ENCODE measurements around the gene WDR82.
A peak's percentile ranks its signal among the peaks of the same experiment; 100 is the strongest.

WDR82 gene

DNA sequence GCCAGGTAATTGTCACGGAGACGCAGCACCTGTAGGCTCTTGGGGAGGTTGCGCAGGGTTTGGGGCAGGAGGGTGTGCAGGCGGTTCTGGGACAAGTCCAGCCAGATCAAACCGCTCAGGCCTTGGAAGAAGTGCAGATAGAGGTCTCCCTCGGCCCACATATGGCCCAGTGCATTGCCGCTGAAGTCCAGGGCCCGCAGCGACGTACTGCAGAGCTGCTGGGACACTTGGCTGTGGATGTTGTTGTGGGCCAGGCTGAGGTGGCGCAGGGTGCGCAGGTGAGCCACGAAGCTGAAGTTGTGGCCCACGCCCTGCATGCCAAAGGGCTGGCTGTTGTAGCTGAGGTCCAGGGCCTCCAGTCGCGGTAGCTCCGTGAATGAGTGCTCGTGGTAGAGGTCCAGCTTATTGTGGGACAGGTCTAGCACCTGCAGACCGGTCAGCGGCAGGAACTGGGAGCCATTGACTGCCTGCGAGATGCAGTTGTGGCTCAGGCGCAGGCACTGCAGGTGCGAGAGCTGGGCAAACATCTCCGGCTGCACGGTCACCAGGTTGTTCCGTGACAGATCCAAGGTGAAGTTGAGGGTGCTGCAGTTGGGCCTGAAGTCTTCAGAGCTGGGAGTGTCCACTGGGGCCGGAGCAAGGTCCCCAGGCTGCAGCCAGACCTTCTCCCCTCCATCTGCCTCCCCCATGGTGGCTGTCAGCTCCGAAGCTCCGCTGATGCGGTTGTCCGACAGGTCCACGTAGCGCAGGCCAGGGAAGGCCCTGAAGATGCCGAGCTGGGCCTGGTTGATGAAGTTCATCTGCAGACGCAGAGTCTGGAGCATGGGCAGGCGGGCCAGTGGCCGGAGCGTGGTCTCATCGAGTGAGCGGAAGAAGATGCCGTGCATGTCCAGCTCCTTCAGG, 55.9 kb downstream of the WDR82 start:
- no peak for DNase-seq

DNA sequence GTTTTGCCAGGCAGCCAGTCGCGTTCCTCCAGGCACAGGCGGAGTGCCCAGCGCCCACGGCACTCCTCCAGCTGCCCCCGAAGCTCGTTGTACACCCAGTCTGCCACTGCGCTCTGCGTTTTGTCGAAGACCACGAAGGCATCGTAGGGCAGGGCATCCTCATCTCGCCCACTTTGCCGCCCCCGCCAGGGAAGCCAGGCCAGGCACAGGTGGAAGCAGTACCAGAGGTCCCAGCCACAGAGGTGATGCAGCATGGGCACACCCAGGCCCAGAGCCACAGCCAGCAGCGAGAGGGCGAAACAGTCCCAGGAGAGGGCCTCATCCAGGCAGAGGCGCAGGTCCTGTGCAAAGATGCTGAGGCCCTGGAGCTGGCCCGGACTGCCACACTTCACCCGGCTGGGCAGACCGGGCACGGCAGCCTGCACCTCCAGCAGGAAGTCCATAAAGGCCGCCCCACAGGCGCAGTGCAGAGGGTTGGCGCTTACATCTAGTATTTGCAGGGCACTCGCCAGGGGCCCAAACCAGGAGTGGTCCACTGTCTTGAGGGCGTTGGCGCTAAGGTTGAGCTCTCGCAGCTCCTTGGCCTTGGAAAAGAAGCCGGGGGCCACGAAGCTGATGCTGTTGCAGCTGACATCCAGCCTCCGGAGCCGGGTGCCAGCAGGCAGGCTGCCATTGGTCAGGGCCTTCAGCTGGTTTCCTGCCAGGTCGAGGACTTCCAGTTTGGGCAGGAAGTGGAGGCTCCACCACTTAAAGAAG, 56.7 kb downstream of the WDR82 start:
- no peak for DNase-seq

DNA sequence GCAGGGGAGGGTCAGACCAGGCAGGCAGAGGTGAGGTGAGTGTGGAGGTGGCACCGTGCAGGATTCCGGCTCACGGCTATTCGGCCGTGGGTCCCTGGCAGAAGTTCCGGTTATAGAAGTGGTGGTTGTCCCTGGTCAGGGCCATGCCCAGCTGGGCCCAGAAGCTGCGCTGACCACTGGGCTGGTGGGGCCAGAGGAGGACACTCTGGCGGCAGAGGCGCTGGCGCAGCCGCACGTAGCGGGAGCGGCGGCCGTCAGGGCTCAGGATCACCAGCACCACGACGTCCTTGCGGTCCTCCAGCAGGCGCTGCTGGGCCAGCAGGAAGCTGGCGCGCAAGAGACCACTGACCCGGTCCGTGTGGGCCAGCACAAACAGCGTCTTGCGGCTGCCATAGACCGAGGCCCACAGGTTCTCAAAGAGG, 57.3 kb downstream of the WDR82 start:
- no peak for DNase-seq

DNA sequence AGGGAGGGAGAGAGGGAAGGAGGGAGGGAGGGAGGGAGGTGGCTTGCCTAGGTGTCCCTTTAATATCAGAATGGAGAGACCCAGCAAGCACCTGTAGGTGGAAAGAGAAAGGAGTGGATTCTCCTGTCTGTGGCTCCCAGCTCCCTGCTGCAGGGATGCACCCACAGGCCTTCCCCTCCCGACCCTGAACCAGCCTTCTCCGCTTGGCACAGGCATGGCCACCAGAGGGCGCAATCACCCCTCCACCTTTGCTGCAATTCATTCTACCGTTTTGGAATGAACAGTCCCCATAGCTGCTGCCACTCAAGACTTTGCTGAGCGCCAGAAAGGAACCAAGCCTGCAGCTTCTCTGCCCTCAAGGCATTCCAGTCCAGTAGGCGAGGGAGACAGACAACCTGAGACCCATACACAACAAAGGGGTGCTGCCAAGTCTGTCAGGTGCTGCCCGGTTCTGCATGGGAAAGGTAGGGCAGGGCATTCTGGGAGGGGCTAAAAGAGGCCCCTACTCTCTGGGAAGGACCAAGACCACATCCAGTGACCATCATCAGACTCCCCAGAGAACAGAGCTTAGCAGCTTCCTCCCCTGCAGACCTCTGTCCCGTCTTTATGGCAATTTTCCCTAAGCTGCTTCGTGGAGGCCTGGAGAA, 57.9 kb downstream of the WDR82 start:
- peak; percentile 64 for DNase-seq

DNA sequence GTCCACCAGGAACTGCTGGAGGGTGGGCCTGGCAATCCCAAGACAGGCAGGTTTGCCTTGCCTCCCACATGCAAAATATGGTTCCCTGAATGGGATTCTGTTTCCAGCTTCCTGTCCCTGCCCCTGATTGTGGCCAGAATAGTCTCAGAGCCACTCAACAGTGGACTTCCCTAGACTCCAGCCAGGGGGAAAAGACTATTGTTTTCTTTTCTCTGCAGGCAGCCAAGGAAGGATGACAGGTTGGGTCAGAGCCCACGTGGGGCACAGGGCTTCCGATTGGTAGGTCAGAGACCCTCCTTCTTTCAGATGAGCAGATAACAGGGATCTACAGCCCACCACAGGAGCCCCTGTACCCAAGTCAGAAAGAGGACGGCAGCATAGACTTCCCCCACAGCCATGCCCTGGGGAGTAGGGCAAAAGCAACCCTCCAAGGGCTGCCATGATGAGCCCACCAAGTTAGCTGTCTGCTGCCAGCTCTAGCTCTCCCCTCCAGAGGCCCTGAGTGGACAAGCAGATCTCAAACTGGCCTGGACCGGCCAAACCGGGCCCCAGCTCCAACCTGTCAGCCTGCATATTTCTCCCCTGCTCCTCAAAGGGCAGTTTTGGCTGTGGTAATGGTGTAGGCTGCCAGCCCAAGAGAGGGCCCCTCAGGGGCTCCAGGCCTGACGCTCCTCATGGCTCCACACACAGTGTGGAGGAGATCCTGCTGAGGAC, 59.4 kb downstream of the WDR82 start:
- DNase-seq, result no peak

DNA sequence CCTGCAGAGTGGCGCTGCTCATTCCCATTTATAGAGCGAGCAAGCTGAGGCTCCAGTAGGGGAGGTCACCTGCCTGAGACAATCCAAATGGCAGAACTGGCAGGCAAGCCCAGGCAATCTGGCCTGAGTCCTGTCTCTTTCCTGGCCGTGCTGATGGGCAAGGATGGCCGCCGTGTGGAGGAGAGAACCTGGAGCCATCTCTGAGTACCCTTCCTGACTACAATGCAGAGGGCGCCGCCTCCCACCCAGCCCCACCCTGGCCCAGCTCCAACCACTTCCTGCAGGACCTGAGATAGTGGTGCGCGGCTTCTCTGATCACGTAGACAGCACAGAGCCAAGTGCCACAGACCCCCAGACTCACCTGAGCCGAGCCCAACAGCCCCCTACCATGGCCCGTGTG, 60.0 kb downstream of the WDR82 start:
- no peak for DNase-seq

DNA sequence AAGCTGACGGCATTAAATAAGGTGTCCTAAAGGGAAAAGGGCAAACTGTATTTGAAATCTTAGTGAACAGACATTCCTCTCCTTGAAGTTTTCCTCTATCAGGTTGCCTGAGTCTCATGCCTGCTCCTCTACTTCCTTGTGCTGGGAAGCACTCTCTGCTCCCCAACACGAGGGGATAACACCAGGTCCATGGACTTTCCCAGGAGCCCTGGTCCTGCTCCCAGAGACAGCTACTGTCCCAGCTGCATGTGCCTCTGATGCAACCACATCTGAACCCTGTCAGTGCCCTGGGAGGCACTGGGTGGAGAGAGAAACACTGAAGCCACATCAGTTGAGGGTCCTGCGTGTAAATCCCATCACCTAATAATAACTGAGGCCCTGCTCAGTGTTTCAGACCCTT, 60.4 kb downstream of the WDR82 start:
- DNase-seq, result no peak

DNA sequence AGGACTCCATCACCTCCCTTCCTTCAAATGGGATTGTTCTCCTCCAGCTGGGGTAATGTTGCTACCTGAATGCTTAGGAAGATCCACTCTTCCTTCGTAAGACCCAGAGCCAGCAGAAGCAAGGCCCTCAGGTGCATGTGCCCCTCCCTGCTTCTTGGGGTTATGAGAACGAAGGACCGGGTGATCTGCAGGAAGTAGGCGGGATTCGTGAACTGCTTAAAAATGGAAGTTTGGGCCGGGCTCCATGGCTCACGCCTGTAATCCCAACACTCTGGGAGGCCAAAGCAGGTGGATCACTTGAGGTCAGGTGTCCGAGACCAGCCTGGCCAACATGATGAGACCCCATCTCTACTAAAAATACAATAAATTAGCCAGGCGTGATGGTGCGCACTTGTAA, 61.0 kb downstream of the WDR82 start:
- no peak for DNase-seq

DNA sequence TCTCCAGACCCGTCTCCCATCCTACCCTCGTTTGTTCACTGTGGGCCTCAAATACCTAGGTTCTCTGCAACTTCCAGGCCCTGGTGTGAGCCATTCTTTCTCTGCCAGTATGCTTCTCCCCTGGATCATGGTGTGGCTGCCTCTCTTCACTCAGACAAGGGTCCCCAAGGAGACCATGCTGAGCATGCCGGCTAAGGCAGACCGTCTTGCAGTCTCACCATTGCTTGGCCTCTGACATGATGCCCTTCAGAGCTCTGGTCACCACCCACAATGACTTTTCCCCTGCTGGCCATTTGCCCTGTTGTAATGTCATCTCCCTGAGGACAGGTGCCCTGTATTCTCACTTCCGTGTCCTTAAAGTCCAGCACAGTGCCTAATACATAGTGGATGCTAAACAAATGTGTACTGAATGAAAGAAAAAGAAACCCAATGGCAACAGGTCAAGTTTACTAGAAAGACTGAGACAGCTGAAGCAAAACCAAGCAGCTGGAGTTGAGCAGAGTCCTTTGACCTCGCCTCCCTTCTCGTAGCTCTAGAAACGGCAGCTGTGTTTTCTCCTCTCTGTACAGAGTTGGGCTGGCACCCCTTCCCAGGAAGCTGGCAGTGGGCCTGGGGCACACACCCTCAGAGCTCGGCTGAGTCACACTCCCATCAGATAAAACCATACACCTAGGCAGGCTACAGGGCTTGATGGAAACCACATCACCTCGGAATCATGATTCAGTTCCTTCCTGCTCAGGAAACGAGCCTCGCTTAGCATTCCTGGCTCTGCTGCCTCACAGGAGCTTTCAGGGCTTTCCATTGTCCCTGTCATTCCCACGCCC, 61.7 kb downstream of the WDR82 start:
- peak; percentile 39 for DNase-seq

DNA sequence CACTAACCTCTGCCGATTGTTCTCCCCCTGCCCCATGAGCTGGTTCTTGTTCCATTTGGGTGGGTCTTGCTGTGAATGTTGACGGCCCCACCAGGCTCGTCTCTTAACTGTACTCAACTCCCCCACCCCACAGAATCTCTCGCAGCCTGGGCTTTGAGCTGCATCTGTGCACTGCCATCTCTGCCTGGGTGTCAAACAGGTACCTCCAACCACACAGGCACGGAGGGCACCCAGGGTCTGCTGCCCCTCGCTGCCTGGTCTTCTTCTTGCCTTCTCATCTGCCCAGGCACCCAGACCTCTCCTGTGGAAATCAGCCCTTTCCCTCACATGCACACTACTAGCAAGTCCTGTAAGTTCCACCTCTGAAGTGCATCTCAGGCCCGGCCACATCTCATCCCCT, 63.1 kb downstream of the WDR82 start:
- DNase-seq, result no peak

DNA sequence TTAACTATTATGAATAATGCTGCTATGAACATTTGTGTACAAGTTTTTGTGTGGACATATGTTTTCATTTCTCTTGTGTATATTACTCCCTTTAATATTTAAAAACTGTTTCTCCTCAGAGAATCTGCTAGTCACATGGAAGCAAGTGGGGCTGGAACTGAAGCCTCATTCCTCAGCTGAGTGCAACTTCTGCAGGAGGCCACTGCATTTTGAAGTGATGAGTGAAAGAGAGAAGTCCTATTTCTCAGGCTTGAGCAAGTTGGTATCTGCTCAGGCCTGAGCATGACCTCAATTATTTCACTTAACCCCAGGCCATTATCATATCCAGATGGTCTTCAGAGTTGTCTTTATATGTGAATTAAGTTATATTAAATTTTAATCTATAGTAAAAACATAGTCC, 64.5 kb downstream of the WDR82 start:
- DNase-seq, result no peak

DNA sequence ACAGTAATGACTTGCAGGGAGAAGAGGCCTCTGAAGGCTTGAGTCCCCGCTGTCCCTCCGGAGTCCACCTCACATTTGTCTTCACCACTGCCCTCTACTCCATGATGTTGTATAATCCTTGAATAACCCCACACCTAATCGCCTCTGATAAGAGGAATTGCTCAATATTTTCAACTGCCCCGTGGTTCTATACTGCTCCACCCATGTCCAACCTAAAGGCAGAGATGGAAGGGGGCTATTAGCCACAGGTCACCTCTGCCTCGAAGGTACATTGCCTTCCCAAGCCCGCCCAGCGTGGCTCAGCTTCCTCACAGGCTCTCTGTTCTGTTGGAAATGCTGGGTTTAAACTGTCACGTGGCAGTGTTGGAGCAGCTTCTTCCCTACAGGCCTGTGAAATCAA, 65.4 kb downstream of the WDR82 start:
- no peak for DNase-seq

DNA sequence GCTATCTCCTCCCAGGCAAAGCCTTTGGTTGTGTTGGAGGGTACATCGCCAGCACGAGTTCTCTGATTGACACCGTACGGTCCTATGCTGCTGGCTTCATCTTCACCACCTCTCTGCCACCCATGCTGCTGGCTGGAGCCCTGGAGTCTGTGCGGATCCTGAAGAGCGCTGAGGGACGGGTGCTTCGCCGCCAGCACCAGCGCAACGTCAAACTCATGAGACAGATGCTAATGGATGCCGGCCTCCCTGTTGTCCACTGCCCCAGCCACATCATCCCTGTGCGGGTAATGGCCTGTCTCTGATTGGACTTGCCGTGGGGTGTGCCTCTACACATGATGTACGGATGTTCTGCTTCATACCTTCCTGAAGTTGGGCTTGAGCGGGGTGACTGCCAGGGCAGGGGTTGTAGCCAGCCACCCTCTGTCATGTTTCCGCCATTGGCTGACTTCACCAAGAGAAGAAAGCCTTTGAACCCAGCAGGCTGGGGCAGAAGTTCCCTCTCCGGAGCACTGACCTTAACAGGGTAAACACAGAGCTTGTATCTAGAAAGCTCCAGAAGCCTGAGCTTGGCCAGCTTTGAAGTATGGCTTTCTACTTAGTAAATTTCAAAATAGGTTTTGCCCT, 67.1 kb downstream of the WDR82 start:
- no peak for DNase-seq

DNA sequence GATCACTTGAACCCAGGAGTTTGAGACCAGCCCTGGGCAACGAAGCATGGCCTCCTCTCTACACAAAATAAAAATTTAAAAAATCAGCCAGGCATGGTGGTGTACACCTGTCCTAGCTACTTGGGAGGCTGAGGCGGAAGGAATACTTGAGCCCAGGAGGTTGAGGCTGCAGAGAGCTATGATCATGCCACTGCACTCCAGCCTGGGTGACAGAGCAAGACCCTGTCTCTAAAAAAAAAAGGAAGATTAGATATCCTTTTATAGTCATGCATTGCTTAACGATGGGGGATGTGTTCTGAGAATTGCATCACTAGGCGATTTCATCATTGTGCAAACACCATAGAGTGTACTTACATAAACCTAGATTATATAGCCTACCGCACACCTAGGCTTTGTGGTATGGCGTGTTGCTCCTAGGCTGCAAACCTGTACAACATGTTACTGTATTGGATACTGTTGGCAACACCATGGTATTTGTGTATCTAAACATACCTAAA, 67.9 kb downstream of the WDR82 start:
- DNase-seq, result peak; percentile 41

DNA sequence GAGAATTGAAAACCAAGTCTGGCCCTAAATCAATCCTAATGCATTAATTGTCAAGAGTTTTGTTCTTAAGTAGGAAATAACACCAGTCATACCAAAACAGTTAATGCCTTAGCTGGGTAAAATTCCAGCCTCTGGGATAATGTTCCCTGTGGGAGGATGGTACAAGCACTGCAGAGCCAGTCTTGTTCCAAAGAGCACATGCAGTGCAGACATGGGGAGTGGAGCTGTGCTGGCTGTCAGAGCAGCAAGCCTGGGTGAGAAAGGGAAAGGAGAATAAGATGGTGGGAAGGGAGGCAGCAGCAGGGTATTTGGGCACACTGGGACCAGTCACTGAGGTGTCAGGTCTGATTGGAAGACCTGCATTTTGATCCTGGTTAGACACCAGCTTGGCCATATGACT, 68.4 kb downstream of the WDR82 start:
- DNase-seq, result no peak

DNA sequence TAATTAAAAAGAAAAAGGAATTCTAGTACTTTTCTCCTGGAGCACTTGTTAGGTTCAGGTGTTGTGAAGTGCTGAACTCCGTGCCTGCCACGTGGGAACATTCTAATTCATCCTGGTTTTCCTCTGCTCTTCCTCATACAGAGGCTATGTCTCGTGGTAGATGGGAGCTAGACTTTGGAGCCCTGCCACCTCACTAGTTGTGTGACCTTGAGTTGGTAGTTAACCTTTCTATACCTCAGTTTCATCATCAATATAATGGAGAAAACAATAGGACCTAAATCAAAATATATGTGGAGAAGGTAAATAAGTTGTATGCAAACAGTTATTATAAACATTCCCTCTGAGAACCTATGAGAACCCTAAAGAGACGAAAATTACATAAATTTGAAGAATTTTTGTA, 69.9 kb downstream of the WDR82 start:
- DNase-seq, result no peak

DNA sequence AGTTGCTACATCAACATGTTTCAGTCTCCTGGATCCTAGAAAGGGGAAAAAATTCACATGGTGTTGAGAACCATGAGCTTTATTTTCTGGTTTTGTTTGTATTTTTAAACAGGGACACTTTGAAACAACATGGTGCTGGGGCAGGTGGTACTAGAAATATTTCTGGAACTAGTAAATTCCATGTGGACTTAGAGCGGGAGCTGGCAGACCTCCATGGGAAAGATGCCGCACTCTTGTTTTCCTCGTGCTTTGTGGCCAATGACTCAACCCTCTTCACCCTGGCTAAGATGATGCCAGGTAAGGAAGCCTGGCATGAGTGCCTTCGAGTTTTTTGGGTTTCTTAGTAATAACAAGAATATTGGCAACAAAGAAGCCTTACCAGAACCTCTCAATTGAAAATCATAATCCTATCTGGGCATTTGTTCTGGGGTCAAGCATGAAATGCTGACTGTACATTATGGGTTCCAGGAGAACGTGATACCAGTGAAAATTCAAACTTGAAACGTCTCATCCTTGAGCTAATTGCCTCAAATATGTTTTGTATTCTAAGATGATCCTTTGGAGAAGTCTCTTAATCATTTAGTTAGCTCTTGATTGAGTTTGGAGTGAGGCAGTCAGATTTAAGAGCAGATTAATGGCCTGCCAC, 72.6 kb downstream of the WDR82 start:
- no peak for DNase-seq

Measured in fibroblast of skin of abdomen (primary cell).